ENCODE data around the gene PBX3.

DNA sequence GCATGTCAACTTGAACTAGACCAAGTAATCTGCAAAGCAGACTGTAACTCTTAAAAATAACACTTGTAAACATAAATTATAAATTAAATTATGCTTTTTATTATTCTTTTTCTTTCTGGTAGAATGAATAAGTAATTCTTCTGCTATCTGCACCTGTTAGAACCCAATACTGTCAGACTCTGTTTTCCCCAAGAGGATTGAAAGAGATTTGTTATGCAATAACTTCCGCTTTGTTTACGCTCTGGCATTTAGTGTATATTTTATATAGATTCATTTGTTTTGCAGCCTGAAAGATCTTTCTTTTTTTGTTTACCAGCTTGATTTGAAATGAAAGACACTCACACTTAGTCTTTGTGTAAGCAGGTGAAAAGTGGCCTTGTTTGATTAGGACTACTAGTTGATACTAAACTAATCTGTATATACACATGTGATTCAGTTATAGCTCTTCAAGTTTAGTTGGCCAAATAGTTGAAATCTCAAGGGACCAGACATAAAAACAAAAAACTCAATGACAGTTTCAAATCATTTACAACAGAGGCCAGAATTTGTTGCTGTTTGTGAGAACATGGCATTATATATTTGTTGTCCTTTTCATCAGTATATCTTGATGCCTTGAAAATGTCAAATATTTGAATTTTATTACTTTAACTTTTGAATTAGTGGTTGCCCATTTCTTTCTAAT is 155.8 kb downstream of the PBX3 start:
- TF ChIP-seq EP300 (IDR thresholded peaks at IDR 0.05) = no peak
- TF ChIP-seq, protein P1, sequence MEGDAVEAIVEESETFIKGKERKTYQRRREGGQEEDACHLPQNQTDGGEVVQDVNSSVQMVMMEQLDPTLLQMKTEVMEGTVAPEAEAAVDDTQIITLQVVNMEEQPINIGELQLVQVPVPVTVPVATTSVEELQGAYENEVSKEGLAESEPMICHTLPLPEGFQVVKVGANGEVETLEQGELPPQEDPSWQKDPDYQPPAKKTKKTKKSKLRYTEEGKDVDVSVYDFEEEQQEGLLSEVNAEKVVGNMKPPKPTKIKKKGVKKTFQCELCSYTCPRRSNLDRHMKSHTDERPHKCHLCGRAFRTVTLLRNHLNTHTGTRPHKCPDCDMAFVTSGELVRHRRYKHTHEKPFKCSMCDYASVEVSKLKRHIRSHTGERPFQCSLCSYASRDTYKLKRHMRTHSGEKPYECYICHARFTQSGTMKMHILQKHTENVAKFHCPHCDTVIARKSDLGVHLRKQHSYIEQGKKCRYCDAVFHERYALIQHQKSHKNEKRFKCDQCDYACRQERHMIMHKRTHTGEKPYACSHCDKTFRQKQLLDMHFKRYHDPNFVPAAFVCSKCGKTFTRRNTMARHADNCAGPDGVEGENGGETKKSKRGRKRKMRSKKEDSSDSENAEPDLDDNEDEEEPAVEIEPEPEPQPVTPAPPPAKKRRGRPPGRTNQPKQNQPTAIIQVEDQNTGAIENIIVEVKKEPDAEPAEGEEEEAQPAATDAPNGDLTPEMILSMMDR (IDR thresholded peaks at IDR 0.05) = no peak

Data from ovary (tissue), 3 donors.